Measurements from ENCODE around the gene MOCS1.

Gene MOCS1

GRCh38 chr6:39941138-39941537, 6.9 kb upstream of the MOCS1 start:
- H3K4me2 ChIP-seq (ENCODE audit: insufficient read depth, low read length) = no peak overlapping the region
- no peaks in the 10 kb centered on the region for H3K9me3 ChIP-seq (ENCODE audit: insufficient read depth, low read length, severe bottlenecking)
- DNase-seq (no peak), ATAC-seq (ENCODE audit: insufficient read depth, low read depth) (no peak)
- no peaks in the 10 kb centered on the region for H3K79me2 ChIP-seq (ENCODE audit: insufficient read depth, low read length)
- H3K4me1 ChIP-seq (ENCODE audit: insufficient read depth, low read length) = no peaks in the 10 kb centered on the region
- no peak overlapping the region for H3K4me3 ChIP-seq (ENCODE audit: low read depth in 1 of 2, low read length in 2 of 2)
- H2AFZ ChIP-seq (ENCODE audit: low read depth, low read length) = no peak overlapping the region
- no peaks in the 10 kb centered on the region for H4K20me1 ChIP-seq (ENCODE audit: insufficient read depth, low read length)
- no peak overlapping the region for H3K27ac ChIP-seq (ENCODE audit: low read length)
- TF ChIP-seq CTCF (IDR thresholded peaks at IDR 0.05; ENCODE audit: borderline replicate concordance, extremely low read depth, low read length, poor library complexity, severe bottlenecking) (no peak), EZH2 (IDR thresholded peaks at IDR 0.05; ENCODE audit: borderline replicate concordance, low read depth, low read length, severe bottlenecking) (no peak)
- no peak overlapping the region for H3K9ac ChIP-seq (ENCODE audit: low read depth, low read length)
- H3K36me3 ChIP-seq (ENCODE audit: insufficient read depth, low read length) = no peaks in the 10 kb centered on the region
- H3K27me3 ChIP-seq (ENCODE audit: insufficient read depth, low read length, poor library complexity) = no peaks in the 10 kb centered on the region

DNA sequence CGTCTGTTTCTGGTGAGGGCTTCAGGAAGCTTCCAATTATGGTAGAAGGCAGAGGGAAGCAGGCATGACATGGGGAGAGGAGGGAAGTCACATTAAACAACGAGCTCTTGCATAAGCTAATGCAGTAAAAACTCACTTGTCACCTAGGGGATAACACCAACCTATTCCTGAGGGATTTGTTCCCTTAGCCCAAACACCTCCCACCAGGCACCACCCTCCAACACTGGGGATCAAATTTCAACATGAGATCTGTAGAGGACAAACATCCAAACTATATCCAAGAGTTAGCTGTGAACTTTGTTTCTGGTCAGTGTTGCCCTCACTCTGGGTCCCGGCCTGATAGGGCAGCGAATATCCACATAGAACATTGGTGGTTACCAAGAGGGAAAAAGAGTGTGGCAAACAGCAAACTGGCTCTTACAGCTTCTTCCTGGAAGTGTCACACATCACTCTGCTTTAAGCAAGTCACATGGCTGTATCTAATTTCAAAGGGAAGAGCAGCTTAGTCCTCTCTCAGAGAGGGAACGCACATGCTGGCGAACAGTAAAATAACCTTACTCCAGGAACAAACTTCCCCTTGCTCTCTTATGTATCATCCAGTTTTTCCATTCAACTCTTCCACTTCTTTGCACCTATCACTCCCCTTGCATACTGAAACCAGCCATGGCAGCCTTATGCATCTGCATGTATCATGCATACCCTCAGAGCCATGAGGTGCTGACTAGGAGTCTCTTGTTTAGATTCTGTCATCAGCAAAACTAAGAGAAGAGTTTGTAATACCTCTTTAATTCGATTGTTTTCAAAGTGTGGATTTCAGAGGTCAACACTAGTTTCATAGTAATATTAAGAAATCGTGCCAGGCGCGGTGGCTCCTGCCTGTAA, 4.8 kb upstream of the MOCS1 start:
- no peak for ATAC-seq (ENCODE audit: insufficient read depth, low read depth)
- DNase-seq = no peak
- H3K4me1 ChIP-seq (ENCODE audit: insufficient read depth, low read length) = no peaks in the 10 kb centered on the region
- H4K20me1 ChIP-seq (ENCODE audit: insufficient read depth, low read length) = no peaks in the 10 kb centered on the region
- no peak overlapping the region for H3K9ac ChIP-seq (ENCODE audit: low read depth, low read length)
- no peak overlapping the region for H3K4me3 ChIP-seq (ENCODE audit: low read depth in 1 of 2, low read length in 2 of 2)
- H2AFZ ChIP-seq (ENCODE audit: low read depth, low read length) = no peak overlapping the region
- H3K36me3 ChIP-seq (ENCODE audit: insufficient read depth, low read length) = no peaks in the 10 kb centered on the region
- TF ChIP-seq CTCF (IDR thresholded peaks at IDR 0.05; ENCODE audit: borderline replicate concordance, extremely low read depth, low read length, poor library complexity, severe bottlenecking) (no peak), EZH2 (IDR thresholded peaks at IDR 0.05; ENCODE audit: borderline replicate concordance, low read depth, low read length, severe bottlenecking) (no peak)
- H3K79me2 ChIP-seq (ENCODE audit: insufficient read depth, low read length) = no peaks in the 10 kb centered on the region
- H3K27me3 ChIP-seq (ENCODE audit: insufficient read depth, low read length, poor library complexity) = peaks cover 5% of the 10 kb centered on the region
- H3K4me2 ChIP-seq (ENCODE audit: insufficient read depth, low read length) = no peak overlapping the region
- no peaks in the 10 kb centered on the region for H3K9me3 ChIP-seq (ENCODE audit: insufficient read depth, low read length, severe bottlenecking)
- no peak overlapping the region for H3K27ac ChIP-seq (ENCODE audit: low read length)

DNA sequence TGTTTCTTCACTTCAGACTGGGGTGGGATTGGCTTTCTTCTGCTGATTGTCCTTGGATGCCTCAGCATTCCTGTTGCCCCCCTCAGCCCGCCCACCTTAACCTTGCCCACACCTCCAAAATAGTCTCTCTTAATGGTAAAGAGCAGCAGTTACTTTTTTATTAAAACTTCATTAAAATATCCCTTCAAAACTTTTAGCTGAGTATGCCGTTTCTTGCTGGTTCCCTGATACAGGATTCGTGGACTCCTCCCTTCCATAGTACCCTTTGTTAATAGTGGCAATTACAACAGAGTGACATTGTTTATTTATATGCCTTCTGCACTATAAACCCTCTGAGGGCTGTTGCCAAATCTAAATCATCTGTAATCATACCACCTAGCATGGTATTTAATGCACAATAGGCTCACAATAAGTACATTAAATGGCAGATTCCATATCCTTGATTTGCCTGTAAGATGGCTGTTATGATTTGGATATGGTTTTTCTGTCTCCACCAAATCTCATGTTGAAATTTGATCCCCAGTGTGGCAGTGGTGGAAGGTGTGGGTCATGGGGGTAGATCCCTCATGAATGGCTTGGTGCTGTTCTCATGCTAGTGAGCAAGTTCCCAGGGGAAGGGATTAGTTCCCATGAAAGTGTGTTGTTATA, 3.5 kb upstream of the MOCS1 start:
- H3K4me3 ChIP-seq (ENCODE audit: low read depth in 1 of 2, low read length in 2 of 2) = no peak overlapping the region
- TF ChIP-seq EZH2 (IDR thresholded peaks at IDR 0.05; ENCODE audit: borderline replicate concordance, low read depth, low read length, severe bottlenecking) (no peak), CTCF (IDR thresholded peaks at IDR 0.05; ENCODE audit: borderline replicate concordance, extremely low read depth, low read length, poor library complexity, severe bottlenecking) (no peak)
- H3K36me3 ChIP-seq (ENCODE audit: insufficient read depth, low read length) = no peaks in the 10 kb centered on the region
- H3K9me3 ChIP-seq (ENCODE audit: insufficient read depth, low read length, severe bottlenecking) = no peaks in the 10 kb centered on the region
- no peak overlapping the region for H3K4me2 ChIP-seq (ENCODE audit: insufficient read depth, low read length)
- no peak overlapping the region for H3K27ac ChIP-seq (ENCODE audit: low read length)
- peaks cover 5% of the 10 kb centered on the region for H3K27me3 ChIP-seq (ENCODE audit: insufficient read depth, low read length, poor library complexity)
- no peak overlapping the region for H2AFZ ChIP-seq (ENCODE audit: low read depth, low read length)
- H3K79me2 ChIP-seq (ENCODE audit: insufficient read depth, low read length) = no peaks in the 10 kb centered on the region
- no peak overlapping the region for H3K9ac ChIP-seq (ENCODE audit: low read depth, low read length)
- H3K4me1 ChIP-seq (ENCODE audit: insufficient read depth, low read length) = no peaks in the 10 kb centered on the region
- no peaks in the 10 kb centered on the region for H4K20me1 ChIP-seq (ENCODE audit: insufficient read depth, low read length)
- DNase-seq (no peak), ATAC-seq (ENCODE audit: insufficient read depth, low read depth) (no peak)

Data from DND-41 (cell line).